GM18858 (cell line): ENCODE measurements around the gene TPP2.

Experiments
- ATAC-seq: cut with Tn5 transposase; IDR thresholded peaks from one replicate; pipeline ENCODE4 v1.9.1; 2021; ENCODE audit not compliant: unreplicated experiment

Gene TPP2

GRCh38 chr13:102690883-102691282, 94.1 kb downstream of the TPP2 start:
- ATAC-seq, result no peak

DNA sequence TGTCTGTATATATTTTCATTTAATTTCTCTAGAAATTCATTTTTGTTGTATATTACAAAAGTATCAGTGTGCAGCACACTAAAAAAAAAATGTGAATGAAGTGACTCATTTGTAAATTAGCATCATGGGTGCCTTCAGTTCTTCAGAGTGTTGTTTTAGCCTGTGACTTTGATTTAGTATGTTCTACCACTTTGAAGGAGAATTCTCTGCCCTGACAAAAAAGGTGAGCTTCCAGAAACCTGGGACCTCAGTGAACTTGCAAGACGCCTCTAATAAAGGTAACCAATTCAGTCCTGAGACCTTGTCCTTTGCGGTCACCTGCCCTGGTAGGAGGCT, 95.7 kb downstream of the TPP2 start:
- no peak for ATAC-seq

DNA sequence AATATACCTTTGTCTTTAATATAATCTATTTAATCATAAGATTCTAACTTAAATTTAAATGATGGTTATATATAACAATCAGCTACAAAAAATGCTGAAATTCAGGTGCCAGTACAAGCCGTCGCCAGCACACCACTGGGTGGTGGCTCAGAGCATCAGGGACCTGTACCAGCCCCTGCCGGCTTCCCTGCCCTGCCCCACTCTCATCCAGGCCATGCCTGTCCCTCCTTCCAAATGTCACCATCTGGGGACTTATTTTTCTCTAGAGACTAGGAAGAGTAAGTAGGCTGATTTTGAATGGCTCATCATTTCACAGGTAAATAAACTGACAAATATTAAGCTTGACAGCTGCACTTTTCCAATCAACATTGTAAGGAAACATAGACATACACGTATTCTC, 96.5 kb downstream of the TPP2 start:
- no peak for ATAC-seq

DNA sequence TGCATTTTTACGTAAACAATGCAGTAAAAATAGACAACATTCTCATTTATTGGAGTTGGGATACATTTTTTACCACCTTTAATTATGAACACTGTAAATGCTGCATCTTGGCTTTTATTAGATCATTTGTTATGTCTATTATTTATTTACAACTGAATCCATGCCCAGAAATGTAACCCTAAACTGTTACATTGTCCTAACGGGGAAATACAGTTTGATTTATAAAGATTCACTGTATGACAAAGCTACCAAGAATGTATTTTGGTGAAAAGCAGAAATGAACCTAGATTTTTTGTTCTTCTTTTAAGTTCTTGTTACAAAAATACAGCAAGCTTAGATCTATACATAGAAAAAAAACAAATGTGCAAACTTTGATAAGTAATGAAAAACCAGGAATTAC, 97.0 kb downstream of the TPP2 start:
- ATAC-seq, result no peak

DNA sequence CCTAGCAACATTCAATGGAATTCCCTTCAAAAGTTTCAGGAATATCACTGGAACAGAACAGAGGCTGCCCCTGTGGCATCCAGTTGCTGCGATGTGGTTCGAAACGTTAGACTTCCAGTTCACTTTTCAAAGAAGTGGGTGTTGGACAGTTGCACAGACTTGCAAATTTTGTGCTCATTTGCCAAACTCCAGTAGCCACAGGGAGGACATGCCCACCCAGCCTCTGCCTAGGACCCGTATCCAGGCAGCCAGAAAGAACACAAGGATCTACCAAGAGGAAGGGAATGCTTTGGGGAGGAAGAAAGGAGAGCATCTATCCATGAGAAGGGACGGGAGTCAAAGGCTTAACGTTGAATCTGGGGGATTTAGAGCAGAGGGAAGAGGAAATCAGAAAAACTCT, 98.2 kb downstream of the TPP2 start, which contains the start of gene METTL21C:
TSS of gene METTL21C (minus strand) at position 108 of the 400 bp plus-strand sequence. CDS start 546 bp downstream, outside the sequence.
- no peak for ATAC-seq

DNA sequence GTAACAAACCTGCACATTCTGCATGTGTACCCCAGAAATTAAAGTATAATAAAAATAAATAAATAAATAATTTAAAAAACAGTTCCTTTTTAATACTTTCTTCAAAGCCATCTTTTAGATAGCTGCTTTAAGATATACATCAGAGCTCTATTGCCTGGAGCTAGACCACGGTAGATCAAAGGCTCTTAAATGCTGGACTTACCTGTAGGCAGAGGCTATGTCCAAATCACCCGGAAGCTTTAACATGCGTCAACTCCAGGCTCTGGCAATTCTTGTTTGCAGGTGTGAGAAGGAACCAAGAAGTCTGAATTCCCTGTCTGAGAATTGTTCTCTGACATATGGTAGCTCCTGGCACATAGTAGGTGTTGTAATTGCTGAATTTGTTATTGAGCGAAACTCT, 99.7 kb downstream of the TPP2 start:
- ATAC-seq, result no peak

DNA sequence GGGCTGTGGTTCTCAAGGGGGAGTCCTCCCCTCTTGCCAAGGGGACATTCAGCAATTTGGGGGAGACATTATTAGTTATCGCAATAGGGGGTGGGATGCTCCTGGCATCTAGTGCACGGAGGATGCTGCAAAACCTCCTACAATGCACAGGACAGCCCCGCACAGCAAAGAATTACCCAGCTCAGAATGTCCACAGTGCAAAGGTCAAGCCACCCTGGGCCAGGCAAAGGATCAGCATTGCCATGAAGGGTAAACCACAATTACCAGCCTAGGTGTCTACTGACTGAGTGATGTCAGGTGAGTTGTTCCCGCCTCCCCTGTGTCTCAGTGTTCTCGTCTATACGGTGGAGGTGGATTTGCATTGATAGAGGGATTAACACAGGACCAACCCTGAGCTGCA, 100.5 kb downstream of the TPP2 start:
- no peak for ATAC-seq

GRCh38 chr13:102697929-102698648, 101.3 kb downstream of the TPP2 start:
- ATAC-seq, result no peak

DNA sequence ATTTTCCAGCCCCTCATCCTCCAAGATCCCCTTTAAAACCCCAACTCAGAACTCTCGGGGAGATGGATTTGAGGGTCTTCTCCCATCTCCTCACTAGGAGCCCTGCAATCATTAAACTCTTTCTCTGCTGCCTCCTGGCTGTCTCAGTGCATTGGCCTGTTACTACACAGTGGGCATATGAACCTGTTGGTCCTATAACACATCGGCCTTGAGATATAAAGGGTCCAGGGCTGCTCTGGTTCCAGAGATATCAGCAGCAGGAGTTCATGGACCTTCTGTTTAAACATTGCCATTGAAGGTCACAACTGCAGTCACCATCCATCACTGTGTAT, 101.8 kb downstream of the TPP2 start:
- ATAC-seq, result no peak

DNA sequence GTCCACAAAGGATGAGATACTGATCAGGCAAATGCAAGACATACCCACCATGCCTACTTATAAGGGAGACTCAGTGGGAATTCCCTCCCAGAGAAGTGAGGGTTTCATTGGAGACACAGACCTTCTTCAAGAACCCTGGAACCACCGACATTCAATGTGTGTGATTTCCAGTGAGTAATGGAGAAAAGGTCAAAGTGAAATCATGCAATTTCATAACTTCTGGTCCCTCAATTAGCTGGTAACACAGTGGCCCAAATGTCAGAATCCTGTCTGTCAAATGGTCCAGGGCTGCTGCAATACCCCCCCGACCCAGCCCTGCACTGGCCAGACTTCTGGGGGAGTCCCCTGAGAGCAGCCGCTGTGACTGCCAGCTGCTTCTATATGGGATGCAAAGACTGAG, 102.7 kb downstream of the TPP2 start:
- no peak for ATAC-seq

- ATAC-seq, result no peak
These were observed 103.6 kb downstream of the TPP2 start for GRCh38 chr13:102700088-102701031.

DNA sequence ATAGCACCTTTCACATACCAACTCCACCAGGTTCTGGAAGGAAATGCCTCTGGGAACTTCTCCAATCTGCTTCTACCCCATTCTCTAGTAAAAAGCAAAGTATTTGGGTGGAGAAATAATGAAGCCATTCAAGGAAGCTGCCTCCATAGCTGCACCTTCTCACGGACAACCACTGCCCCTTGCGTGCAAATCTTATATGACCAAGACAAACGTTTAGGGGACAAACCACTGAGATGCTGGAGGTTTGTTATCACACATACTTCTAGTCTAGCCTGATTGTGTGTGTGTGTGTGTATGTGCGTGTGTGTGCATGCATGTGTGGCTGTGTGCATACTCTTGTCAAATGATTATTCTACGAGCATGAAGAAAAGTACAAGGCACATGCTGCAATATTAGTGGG, 104.5 kb downstream of the TPP2 start:
- ATAC-seq, result no peak

- ATAC-seq, result no peak
These were observed 106.4 kb downstream of the TPP2 start for GRCh38 chr13:102702965-102703725.

DNA sequence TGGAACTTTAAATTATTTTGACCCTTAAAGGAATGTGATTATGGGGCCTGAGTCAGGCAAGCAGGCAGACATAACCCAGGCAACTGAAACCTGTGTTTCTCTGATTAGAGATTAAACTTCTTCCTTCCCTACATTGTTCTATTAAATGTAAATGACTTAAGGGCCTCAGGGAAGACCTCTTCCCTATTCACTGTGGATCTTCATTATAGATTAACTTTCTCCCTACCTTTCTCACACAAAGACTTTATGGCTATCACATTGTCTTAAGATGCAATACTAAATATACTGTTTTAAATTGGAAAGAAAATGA, 106.9 kb downstream of the TPP2 start:
- ATAC-seq, result no peak

DNA sequence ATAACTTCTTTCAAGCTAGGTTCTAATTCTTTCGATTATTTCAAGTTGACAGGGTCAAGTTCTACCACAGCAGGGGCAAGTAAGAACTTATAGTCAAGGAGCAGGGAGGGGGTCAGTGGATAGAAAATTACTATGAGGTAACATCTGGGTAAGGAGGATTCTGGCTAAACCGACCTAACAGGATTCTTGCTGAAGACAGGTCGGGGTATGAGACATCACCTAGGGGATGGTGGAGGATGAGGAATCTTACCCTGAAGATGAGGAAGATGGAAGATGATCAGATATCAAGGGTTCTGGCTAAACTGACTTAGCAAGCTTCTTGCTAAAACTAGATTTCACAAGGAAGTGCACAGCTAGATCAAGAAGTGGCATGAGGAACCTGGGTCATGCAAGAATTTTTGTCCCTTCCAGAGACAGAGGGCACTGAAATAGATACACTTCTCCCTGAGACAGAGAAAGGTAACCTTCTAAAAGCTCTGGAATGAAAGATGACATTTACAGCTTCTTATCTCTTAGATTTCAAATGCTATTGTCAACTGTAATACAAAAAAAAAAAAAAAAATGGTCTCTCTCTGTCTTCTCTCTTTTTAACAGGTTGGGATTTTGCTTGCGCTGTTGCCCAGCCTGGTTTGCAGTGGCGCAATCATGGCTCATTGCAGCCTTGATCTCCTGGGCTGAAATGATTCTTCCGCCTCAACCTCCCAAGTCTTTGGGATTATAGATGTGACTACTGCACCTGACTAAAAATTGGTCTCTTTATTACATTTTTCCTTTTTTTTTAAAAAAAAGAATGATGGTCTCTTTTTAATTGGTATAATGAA, 107.7 kb downstream of the TPP2 start:
- ATAC-seq, result no peak

DNA sequence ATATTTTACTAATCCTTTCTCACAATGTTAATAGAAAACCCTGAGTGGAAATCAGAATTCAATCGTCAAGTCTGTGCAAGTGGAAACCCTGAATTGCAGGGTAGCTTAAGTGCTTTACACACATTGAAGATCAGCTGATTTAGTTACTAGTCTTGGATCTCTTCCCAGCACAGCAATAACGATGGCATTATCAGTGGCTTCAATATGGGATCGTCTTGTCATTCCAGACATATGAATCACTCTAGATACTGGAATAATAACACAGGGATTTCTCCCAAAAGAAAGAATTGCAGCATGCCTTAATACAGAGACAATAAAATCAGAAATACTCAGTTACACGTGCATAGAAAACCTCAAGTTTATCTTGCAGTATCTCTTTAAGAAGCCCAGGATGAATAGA, 110.7 kb downstream of the TPP2 start:
- ATAC-seq, result no peak

GRCh38 chr13:102708211-102708610, 111.4 kb downstream of the TPP2 start:
- ATAC-seq, result no peak

- no peak for ATAC-seq
These were observed 112.2 kb downstream of the TPP2 start for GRCh38 chr13:102708991-102709390.

DNA sequence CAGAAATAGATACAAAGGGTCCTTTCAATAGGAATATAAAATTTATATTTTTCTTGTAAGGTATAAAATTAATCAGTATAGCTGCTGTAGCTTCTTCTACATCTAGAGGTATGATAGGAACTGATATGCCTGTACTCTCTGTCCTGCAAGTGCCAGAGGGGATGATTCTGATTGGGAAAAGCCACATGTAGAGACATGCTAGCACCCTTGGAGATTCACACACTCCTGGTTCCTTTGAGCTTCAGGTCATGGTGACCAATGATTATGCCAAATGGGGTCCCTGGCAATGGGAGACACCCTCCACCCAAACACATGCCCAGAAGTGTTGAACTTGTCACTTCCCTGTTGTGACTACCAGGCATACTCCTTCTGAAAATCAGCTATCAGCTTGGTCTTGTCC, 112.8 kb downstream of the TPP2 start:
- ATAC-seq, result no peak

DNA sequence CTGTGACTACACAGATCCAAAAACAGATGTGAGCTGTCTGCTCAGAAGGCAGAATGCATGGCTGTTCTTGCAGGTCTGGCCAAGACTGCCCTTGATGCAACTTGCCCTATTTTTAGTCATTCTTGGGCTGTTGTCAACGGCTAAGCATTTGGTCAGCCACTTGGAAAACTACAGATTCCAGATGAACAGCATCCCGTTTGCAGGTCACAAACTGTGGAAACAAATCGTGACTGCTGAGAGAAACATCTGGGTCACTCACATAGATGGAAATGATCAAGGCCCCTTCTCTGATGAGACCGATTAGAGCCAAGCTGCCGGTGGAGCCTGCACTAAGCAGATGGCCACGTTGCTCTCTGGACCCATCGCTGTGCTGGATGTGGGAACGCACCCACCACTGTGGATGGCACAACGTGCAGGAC, 113.5 kb downstream of the TPP2 start:
- ATAC-seq, result no peak

- no peak for ATAC-seq
These were observed 118.7 kb downstream of the TPP2 start for GRCh38 chr13:102715447-102715846.
